AG09319 (cell line): ENCODE data around the gene CD207.

Experiments used
- DNase-seq: peaks from one replicate; pipeline ENCODE4 v3.0.0-alpha.2; 2010; ENCODE audit warnings: low read depth; ENCODE audit errors: extremely low read depth
- TF ChIP-seq, protein P1 (sequence below): IDR thresholded peaks from 2 replicates; pipeline ENCODE4 v1.5.1; 2011; ENCODE audit warnings: low read depth, mild to moderate bottlenecking, inconsistent platforms, low read length, moderate library complexity

Gene CD207

GRCh38 chr2:70817284-70817954, 18.2 kb downstream of the CD207 start:
- no peak for DNase-seq
- TF ChIP-seq, protein P1, sequence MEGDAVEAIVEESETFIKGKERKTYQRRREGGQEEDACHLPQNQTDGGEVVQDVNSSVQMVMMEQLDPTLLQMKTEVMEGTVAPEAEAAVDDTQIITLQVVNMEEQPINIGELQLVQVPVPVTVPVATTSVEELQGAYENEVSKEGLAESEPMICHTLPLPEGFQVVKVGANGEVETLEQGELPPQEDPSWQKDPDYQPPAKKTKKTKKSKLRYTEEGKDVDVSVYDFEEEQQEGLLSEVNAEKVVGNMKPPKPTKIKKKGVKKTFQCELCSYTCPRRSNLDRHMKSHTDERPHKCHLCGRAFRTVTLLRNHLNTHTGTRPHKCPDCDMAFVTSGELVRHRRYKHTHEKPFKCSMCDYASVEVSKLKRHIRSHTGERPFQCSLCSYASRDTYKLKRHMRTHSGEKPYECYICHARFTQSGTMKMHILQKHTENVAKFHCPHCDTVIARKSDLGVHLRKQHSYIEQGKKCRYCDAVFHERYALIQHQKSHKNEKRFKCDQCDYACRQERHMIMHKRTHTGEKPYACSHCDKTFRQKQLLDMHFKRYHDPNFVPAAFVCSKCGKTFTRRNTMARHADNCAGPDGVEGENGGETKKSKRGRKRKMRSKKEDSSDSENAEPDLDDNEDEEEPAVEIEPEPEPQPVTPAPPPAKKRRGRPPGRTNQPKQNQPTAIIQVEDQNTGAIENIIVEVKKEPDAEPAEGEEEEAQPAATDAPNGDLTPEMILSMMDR: no peak

DNA sequence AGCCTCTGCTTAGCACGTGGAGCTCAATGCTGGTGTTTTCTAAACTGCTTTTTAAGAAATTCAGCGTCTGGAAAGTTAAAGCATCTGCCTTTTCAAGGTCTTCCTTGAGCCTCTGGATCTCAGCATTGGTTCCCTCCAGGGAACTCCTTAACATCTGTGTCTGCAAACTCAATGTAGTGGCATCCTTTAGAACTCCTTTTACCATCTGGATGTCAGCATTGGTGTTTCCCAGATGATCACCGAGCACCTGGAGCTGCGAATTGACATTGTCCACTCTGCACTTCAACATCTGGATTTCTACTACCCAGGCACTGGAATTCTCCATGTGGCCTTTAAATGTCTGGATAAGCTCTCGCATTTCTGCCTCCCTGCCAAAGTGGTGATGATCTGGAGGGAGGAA, 18.9 kb downstream of the CD207 start:
- TF ChIP-seq, protein P1: no peak
- DNase-seq: no peak

DNA sequence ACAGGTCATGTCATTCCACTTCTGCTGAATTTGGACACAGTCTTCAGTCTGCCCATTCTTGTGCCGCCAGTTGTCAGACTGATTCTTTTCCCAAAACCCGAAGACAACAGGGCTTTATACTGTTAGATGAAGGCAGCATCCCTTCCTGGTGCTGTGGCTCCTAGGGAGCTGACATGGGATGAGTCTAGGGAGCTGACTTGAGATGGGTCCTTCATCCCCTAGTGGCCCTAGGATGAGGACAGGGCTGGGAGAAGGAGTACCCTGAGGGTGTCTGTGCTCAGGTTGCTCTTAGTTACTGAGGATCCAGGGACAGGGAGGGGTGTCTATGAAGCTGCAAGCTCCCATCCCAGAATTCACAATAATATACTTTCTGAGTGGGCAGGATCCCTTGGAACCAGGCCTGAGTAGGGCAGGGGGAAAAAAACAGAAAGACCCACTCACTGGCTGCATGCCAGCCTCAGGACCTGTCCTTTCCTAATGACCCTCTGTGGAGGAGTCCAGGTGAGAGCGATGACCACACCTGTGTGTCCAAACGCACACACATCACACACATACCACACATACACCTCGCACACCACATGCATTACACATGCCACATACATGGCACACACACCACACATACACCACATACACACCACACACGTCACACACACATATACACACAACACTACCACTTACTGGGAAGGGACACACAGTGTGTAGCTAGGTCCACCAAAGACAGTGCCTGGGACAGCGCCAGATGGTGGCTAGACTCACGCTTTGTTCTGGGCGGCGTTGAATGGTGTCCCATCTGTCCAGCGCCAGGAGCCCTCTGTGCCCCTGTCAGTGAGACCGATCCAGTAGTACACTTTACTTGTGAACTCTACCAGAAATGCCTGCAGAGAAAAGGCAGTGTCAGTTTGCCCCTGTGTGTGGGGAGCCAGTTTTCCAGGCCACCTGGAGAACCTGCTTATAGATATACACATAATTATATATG, 26.3 kb downstream of the CD207 start:
- DNase-seq: no peak

GRCh38 chr2:70807828-70808118, 27.8 kb downstream of the CD207 start:
- TF ChIP-seq, protein P1: no peak
- no peak for DNase-seq

More for the DNA sequence above, 26.3 kb downstream of the CD207 start:
- TF ChIP-seq, protein P1: no peak

- TF ChIP-seq, protein P1: no peak
- DNase-seq: no peak
These were observed 28.4 kb downstream of the CD207 start for GRCh38 chr2:70807102-70807827.

- TF ChIP-seq, protein P1: no peak
These were observed 29.0 kb downstream of the CD207 start for GRCh38 chr2:70806620-70807019.

GRCh38 chr2:70806013-70806412, 29.6 kb downstream of the CD207 start:
- TF ChIP-seq, protein P1: no peak
- DNase-seq: no peak

More at GRCh38 chr2:70806620-70807019, 29.0 kb downstream of the CD207 start:
- no peak for DNase-seq
